H7 (cell line): ENCODE results near the gene RNPS1. TPM values are rescaled to one million over a fixed set of nuclear protein-coding genes. Genes with fewer than 3 reads are reported as not detected.
"Not testable (repeated sequence)": the region's sequence is repeated elsewhere in the genome, so short reads cannot be mapped to it uniquely, and the experiment has no call there.

Experiments
- DNase-seq: peaks from one replicate; pipeline ENCODE4 v3.0.0; 2012
- H3K27me3 ChIP-seq: 2 replicates; pipeline ENCODE4 v1.6.0; 2011; ENCODE audit warnings: mild to moderate bottlenecking, low read length; ENCODE audit not compliant: control insufficient read depth, insufficient read depth
- H3K36me3 ChIP-seq: replicated peaks from 2 replicates; pipeline ENCODE4 v1.5.1; 2011; ENCODE audit warnings: low read length; ENCODE audit not compliant: control insufficient read depth, insufficient read depth
- H3K4me3 ChIP-seq: 2 replicates; pipeline ENCODE4 v1.5.1; 2011; ENCODE audit warnings: low read depth, mild to moderate bottlenecking, control low read depth, low read length, moderate library complexity; ENCODE audit not compliant: insufficient read depth
- total RNA-seq: library from RNA; depleted of rRNA; stranded (reverse); fragments of >200 nt; shearing (Covaris generic); gene quantifications from 2 replicates; pipeline ENCODE4 v1.2.3, GENCODE V29; 2014

The RNPS1 gene
- total RNA-seq, 1 experiment from 2014 or later, result 282 TPM

DNA sequence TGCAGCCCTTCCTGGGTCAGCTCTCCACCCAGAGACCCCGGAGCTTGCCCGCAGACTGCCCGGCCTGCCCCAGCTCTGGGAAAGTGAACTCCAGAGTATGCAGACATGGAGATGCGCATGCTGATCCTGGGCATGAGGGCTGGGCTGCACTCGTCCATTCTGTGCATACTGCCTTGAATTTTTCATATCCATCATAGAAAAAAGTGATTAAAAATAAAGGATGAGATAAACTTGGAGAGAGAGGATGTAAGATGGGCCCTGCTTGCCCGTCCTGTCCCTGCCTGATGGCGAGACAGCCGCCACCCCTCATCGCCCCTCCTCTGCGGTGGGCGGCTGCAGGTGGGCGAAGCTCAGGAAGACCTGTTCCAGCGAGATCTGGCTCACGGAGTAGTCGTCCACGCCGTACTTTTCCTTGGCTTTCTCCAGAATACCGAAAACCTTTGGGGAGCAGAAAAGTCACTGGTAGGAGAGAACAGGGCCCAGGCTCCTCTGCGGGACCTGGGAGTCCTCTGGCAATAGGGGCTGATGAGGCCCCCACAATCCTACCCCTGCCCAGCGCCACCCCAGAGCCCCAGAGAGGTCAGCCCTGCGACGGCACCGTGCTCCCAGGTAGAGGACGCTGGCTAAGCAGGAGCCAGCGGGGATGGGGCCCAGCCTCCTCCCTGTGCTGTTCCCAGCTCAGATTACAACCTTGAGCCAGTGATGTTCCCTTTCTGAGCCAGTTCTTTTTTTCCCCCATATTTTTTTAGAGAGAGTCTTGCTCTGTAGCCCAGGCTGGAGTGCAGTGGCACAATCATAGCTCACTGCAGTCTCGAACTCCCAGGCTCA is 8.7 kb upstream of the RNPS1 start:
- H3K27me3 ChIP-seq, result no peaks in the 10 kb centered on the region
- DNase-seq, result peak; percentile 74
- H3K4me3 ChIP-seq, result no peak overlapping the region
- H3K36me3 ChIP-seq, result no peaks in the 10 kb centered on the region

DNA sequence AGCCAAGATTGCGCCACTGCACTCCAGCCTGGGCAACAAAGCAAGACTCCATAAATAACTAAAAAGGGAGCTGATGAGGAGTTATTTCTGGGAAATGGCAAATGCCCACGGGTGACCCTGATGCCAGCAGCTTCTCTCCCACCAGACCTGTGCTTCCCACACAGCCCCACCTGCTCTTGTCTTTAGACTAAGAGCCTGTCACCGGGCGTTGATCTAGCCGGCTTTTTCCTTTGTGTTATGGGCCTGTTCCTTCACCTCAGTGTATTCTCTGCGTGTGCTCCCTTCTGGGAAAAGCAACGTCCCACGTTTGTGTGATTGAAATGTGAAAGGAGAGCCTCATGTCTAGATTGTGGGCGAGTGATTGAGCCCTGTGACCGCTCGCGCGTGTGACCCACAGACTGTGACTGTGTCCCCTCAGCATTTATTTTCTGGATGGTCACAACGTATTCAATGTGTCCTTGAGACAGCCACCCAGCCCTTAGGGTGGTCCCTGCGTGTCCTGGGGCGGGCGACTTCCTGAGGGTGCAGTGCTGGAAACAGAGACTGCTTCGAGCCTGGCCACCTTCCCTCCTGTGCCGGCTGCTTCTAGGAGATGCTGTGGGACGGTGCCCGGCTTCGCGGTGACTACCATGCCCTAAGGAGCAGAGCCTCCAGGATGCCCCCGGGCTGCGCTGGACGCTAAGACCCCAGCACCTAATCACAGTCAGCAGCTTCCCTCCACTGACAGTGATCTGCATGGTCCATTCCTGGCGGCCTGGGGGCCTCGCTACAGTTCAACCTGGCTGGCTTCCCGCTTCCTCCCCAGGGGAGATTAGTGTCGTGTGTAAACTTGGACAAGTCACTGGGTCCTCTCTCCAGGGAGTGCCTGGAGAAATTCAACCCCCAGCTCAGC is 7.8 kb upstream of the RNPS1 start:
- H3K36me3 ChIP-seq, result no peaks in the 10 kb centered on the region
- H3K4me3 ChIP-seq, result no peak overlapping the region
- DNase-seq, result no peak
- no peaks in the 10 kb centered on the region for H3K27me3 ChIP-seq

DNA sequence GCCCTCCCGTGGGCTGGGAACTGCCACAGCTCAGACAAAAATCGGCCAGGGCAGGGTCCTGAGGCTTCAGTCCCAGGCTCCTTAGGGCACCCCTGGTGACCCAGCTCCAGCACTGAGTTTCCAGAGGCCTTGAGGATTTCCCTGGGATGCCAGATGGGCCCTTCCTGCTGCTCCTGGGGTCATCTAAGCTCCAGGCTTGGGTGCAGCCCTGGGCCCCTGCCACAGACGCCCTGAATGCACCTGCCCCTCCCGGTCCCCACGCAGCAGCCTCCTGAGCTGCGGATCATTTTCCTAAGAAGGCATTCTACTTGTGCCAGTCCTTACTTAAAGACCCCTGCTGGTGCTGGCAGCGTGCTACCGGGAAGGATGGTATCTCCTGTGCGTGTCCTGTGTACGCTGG is 6.0 kb upstream of the RNPS1 start:
- DNase-seq, result no peak
- H3K4me3 ChIP-seq, result no peak overlapping the region
- no peaks in the 10 kb centered on the region for H3K27me3 ChIP-seq
- H3K36me3 ChIP-seq, result no peaks in the 10 kb centered on the region

DNA sequence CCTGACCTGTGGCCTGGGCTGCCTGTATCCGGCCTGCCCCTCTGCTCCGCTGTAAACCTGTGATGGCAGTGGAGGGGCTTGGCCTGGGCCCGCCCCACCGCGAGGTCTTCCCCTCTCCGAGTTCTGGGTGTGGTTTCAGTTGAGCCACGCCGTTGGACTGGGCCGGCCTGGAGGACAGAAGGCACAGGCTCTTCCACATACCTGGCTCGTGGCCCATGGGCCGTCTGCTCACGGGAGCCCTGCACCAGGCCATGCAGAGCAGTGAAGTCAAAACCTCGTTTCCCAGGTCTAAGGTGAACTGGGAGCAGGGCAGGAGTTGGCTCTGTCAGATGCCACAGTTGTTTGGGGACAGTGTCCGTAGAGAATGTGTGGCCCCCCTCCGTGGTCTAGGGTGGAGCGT is 5.6 kb upstream of the RNPS1 start:
- Histone ChIP-seq H3K36me3 (no peaks in the 10 kb centered on the region), H3K4me3 (no peak overlapping the region), H3K27me3 (no peaks in the 10 kb centered on the region; the same call in 1 of the 2 replicates)
- DNase-seq, result no peak

DNA sequence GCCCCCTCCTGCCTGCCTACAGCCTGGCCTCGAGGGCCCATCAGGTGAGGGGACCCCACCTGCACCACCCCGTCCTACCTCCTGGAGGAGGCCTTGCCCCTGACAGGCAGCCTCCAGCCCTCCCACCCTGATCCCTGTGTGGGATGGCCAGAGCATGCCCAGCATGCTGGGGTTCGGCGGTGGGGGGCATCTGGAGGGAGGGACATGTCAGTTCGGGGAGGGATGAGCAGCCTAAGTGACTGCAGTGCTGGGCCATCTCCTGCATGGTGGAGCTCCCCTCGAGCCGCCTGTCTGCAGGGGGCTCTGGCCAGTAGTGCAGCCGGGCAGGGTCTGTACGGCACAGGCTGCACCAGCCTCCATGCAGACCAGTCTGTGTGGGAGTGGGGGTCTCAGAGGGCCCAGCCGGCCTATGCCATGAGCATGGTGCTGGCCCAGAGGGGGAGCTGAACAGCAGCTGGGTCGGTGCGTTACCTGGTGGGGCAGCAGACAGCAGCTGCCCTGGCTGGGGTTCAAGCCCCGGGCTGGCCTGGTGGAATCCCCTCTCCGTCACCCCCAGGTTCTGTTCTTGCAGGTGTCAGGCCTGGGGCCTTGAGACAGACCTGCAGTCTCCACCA is 4.0 kb upstream of the RNPS1 start:
- H3K27me3 ChIP-seq, result no peaks in the 10 kb centered on the region; the same call in 1 of the 2 replicates

DNA sequence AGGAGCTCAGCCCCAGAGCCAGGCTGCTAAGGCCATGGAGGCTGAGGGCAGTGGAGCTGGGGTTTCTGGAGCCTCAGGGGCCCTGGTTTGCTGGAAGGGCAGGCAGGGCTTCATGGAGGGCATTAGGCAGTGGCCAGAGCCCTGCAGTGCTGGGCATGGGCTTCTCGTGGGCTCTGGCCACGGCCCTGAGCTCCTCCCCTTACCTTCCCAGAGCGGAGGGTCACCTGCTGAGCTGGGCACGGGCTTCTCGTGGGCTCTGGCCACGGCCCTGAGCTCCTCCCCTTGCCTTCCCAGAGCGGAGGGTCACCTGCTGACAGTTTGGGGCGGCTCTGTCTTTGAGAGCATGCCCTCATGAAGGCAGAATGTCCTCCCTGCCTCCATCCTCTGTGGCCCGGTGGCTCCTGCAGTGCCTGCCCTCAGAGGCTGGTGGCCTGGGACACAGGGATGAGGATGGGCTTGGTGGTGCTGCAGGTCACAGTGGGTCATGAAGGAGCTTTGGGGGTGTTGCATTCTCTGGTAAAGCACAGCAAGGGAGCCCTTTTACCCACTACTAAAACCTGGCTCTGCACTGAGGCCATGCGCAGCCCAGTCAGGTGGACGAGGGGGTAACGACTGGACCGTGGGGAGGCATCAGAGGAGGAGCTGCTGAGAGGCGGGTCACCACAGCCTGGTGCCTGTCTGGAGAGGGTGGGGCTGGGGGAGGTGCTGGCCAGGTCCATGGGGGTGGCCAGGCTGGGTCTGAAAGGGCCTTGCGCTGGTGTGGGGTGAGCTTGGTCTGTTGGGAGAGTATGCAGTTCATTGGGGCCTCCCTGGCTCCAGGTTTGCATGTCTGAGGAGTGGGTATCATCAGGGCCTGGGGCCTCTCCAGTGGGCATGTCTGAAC is 2.9 kb upstream of the RNPS1 start:
- no peaks in the 10 kb centered on the region; the same call in 1 of the 2 replicates for H3K27me3 ChIP-seq
- DNase-seq, result peak; percentile 49
- H3K36me3 ChIP-seq, result peaks cover 3% of the 10 kb centered on the region
- H3K4me3 ChIP-seq, result no peak overlapping the region

More for the DNA sequence above, 4.0 kb upstream of the RNPS1 start:
- Histone ChIP-seq H3K4me3 (no peak overlapping the region), H3K36me3 (no peaks in the 10 kb centered on the region)
- peak; percentile 63 for DNase-seq

DNA sequence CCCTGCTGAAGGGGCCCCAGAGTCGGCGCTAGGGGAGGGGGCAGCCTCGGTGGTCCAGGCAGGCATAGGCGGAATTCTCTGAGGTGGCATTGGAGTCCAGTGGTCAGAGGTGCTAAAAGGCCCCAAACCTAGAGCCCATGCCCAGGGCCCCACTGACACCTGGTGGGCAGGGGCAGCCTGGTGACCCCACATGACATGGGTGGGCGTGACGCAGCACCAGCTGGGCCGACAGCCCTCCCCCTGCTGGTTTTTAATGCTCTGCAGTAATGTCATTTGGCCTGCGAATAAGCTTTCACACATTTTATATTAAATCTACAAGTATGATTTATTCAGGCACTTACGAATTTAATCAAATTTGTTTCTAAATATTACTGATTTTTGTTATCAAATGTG is 2.1 kb upstream of the RNPS1 start:
- Histone ChIP-seq H3K36me3 (peaks cover 3% of the 10 kb centered on the region), H3K4me3 (no peak overlapping the region)
- no peak for DNase-seq

DNA sequence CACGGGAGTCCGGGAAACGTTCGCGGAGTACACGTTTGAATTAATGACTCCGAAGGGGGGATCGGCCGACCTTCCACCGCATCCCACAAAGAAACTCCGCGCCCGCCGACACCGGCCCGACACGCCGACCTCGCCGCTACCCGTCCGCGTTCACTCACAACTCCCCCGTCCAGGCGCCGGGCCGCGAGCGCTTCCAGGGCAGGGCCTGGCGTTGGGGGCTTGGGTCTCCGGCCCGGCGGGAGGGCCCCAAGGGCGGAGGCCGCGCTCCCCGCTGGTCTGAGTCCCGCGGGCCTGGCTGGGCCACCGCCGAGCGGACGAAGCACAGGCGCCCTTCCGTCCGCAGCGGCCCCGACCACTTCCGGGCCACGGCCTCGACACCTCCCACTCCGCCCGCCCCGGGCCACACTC is 417 bp downstream of the RNPS1 start:
- not testable (repeated sequence) for H3K27me3 ChIP-seq, DNase-seq
- H3K4me3 ChIP-seq, result peak overlapping the region; percentile 93
- H3K36me3 ChIP-seq, result peaks cover 19% of the 10 kb centered on the region

More for the DNA sequence above, 2.1 kb upstream of the RNPS1 start:
- no peaks in the 10 kb centered on the region; the same call in 1 of the 2 replicates for H3K27me3 ChIP-seq

DNA sequence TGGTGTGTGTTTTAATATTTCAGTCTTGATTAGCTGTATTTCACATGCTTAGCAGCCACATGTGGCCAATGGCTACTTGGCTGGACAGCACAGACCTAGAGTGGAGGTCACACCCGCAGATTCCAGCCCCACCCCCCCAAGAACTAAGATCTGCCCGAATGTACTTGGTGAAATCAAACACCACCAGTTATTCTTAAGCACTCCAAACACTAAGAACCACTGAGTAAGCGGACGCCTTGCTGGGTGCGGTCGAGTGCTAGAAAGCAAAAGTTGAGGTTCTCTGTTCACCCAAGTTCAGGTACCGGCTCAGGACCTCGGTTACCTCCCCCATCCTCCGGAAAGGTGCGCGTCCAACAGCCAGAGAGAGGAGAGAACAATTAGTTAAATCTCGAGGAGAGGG is 1.0 kb downstream of the RNPS1 start:
- peaks cover 26% of the 10 kb centered on the region for H3K36me3 ChIP-seq
- peak; percentile 53 for DNase-seq
- H3K27me3 ChIP-seq, result not testable (repeated sequence)

DNA sequence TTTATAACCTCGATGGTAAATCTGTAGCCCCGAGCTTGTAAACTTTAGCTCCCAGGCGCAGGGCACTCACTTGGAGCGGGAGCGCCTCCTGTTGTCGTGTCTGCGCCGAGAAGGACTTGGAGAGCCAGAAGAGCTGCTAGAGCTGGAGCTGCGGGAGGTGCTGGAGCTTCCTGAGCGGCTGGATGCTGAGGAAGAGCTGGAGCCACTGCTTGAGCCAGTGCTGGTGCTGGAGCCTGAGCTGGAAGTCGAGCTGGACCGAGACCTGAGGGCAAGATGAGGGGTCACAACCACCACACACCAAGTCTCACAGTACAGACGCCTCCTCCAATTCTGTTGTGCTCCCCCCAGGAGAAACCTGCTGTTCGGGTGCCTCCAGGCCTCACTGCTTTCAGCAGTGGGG is 4.9 kb downstream of the RNPS1 start:
- H3K27me3 ChIP-seq, H3K4me3 ChIP-seq: not testable (repeated sequence)
- H3K36me3 ChIP-seq, result peaks cover 44% of the 10 kb centered on the region

More for the DNA sequence above, 1.0 kb downstream of the RNPS1 start:
- H3K4me3 ChIP-seq, result peak overlapping the region; percentile 93

DNA sequence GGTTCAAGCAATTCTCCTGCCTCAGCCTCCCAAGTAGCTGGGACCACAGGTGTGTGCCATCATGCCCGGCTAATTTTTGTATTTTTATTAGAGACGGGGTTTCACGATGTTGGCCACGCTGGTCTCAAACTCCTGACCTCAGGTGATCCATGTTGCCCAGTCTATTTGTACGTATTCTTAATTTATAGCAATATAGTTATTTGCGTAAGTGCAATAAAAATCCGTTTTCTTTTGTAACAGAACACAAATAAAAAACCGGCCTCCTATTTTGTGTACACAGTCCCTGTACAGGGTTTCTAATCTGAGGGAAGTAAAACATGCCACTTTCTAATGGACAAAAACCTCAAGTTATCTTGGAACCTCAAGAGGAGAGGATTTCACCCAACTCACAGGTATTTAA is 7.7 kb downstream of the RNPS1 start:
- Histone ChIP-seq H3K27me3 (no peaks in the 10 kb centered on the region), H3K4me3 (no peak overlapping the region), H3K36me3 (peaks cover 66% of the 10 kb centered on the region)
- DNase-seq, result no peak

More for the DNA sequence above, 4.9 kb downstream of the RNPS1 start:
- DNase-seq, result not testable (repeated sequence)

DNA sequence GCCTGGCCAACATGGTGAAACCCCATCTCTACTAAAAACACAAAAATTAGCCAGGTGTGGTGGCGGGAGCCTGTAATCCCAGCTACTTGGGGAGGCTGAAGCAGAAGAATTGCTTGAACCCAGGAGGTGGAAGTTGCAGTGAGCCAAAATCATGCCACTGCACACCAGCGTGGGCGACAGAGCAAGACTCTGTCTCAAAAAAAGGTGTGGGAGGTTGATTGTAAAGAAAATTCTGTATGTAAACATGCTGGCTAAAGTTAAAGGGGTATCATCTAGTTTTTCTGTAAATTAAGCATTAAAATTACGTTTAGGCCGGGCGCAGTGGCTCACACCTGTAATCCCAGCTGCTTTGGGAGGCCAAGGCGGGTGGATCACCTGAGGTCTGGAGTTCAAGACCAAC is 9.4 kb downstream of the RNPS1 start:
- not testable (repeated sequence) for H3K27me3 ChIP-seq, H3K4me3 ChIP-seq, DNase-seq
- H3K36me3 ChIP-seq, result peaks cover 65% of the 10 kb centered on the region

DNA sequence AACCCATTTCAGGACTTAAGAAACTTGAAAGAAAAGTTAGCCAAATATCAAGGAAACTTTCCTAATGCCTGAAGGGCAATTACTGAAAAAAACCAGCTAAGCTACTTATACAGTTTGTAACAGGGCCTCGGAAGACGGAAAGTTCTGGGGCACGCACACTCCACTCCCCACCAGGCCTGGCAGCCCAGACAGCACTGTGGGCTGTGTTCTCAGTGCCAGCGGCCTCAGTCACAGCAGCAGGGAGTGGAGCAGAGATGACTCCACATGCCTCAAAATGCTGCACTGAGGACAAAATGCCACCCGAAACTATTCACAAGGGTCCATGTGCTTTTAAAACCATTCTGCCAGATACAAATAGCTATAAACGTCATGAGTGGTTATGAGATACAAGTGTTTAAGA is 10.2 kb downstream of the RNPS1 start:
- Histone ChIP-seq H3K27me3 (no peaks in the 10 kb centered on the region), H3K36me3 (peaks cover 62% of the 10 kb centered on the region), H3K4me3 (no peak overlapping the region)
- DNase-seq, result no peak
